Karpas-422 (cell line): ENCODE measurements around the gene DLL4. TPM values are rescaled to one million over a fixed set of nuclear protein-coding genes. Genes with fewer than 3 reads are reported as not detected.

Experiments used
- DNase-seq: peaks from one replicate; pipeline ENCODE4 v3.0.0-alpha.2; 2015
- H2AFZ ChIP-seq: fragments of 200-600 bp; sonication (generic); 2 replicates; pipeline ENCODE4 v1.6.1; 2014; ENCODE audit warnings: antibody characterized with exemption, low read length, mixed read lengths
- H3K27ac ChIP-seq: fragments of 200-600 bp; sonication (generic); 2 replicates; pipeline ENCODE4 v1.5.1; 2014; ENCODE audit warnings: mild to moderate bottlenecking, low read length, moderate library complexity
- H3K27me3 ChIP-seq: fragments of 200-600 bp; sonication (generic); 2 replicates; pipeline ENCODE4 v1.6.1; 2014; ENCODE audit warnings: low read length, mixed read lengths
- H3K36me3 ChIP-seq: fragments of 200-600 bp; sonication (generic); 2 replicates; pipeline ENCODE4 v1.6.1; 2014; ENCODE audit warnings: low read length, mixed read lengths; ENCODE audit not compliant: insufficient read depth
- H3K4me1 ChIP-seq: fragments of 200-600 bp; sonication (generic); 2 replicates; pipeline ENCODE4 v1.6.1; 2014; ENCODE audit warnings: mild to moderate bottlenecking, low read length, mixed read lengths
- H3K4me2 ChIP-seq: fragments of 200-600 bp; sonication (generic); 2 replicates; pipeline ENCODE4 v1.6.1; 2014; ENCODE audit warnings: low read length, low read depth, mild to moderate bottlenecking; ENCODE audit not compliant: poor library complexity, severe bottlenecking
- H3K4me3 ChIP-seq: fragments of 200-600 bp; sonication (generic); 2 replicates; pipeline ENCODE4 v1.5.1; 2014; ENCODE audit warnings: mild to moderate bottlenecking, antibody characterized with exemption, low read length, mixed read lengths
- H3K79me2 ChIP-seq: fragments of 200-600 bp; sonication (generic); 2 replicates; pipeline ENCODE4 v1.6.1; 2014; ENCODE audit warnings: mild to moderate bottlenecking, low read length, mixed read lengths
- H3K9ac ChIP-seq: fragments of 200-600 bp; sonication (generic); 2 replicates; pipeline ENCODE4 v1.6.0; 2014; ENCODE audit warnings: low read length
- H3K9me2 ChIP-seq: fragments of 200-600 bp; sonication (generic), shearing (Covaris generic); replicated peaks from 2 replicates; pipeline ENCODE4 v1.6.0; 2014; ENCODE audit warnings: mild to moderate bottlenecking, low read length, moderate library complexity; ENCODE audit not compliant: insufficient read depth
- H3K9me3 ChIP-seq: fragments of 300-700, 200-600 bp; sonication (generic); 2 replicates; pipeline ENCODE4 v1.6.1; 2014; ENCODE audit warnings: low read length, mixed read lengths
- H4K20me1 ChIP-seq: fragments of 200-600 bp; sonication (generic); 2 replicates; pipeline ENCODE4 v1.6.1; 2014; ENCODE audit warnings: mild to moderate bottlenecking, antibody characterized with exemption, low read length, low read depth; ENCODE audit not compliant: insufficient read depth
- total RNA-seq: library from RNA; depleted of rRNA; stranded (reverse); fragments of >200 nt; shearing (Covaris generic); gene quantifications from 2 replicates; pipeline ENCODE4 v1.2.3, GENCODE V29; 2014; ENCODE audit warnings: low replicate concordance

Gene DLL4
- total RNA-seq, 1 experiment from 2014 or later: not detected

- Histone ChIP-seq H3K79me2 (no peaks in the 10 kb centered on the region), H3K36me3 (no peaks in the 10 kb centered on the region), H2AFZ (no peak overlapping the region), H3K4me2 (no peak overlapping the region), H3K4me3 (no peak overlapping the region), H4K20me1 (no peaks in the 10 kb centered on the region), H3K4me1 (peaks cover 16% of the 10 kb centered on the region), H3K27ac (no peak overlapping the region), H3K27me3 (no peaks in the 10 kb centered on the region), H3K9me2 (no peaks in the 10 kb centered on the region), H3K9me3 (no peaks in the 10 kb centered on the region), H3K9ac (no peak overlapping the region)
- no peak for DNase-seq
These were observed 18.0 kb upstream of the DLL4 start for GRCh38 chr15:40911141-40911540.

- H3K9me3 ChIP-seq: no peaks in the 10 kb centered on the region
- no peak overlapping the region for H3K4me2 ChIP-seq
- no peaks in the 10 kb centered on the region for H3K9me2 ChIP-seq
- no peaks in the 10 kb centered on the region for H3K27me3 ChIP-seq
- no peaks in the 10 kb centered on the region for H3K79me2 ChIP-seq
- no peaks in the 10 kb centered on the region for H4K20me1 ChIP-seq
- H3K27ac ChIP-seq: no peak overlapping the region
- no peak overlapping the region for H2AFZ ChIP-seq
- H3K36me3 ChIP-seq: no peaks in the 10 kb centered on the region
- no peak overlapping the region for H3K4me3 ChIP-seq
- no peak for DNase-seq
- peaks cover 12% of the 10 kb centered on the region for H3K4me1 ChIP-seq
- no peak overlapping the region for H3K9ac ChIP-seq
These were observed 17.4 kb upstream of the DLL4 start for GRCh38 chr15:40911693-40912092.

- no peak for DNase-seq
- Histone ChIP-seq H4K20me1 (no peaks in the 10 kb centered on the region), H2AFZ (no peak overlapping the region), H3K4me2 (no peak overlapping the region), H3K27me3 (no peaks in the 10 kb centered on the region), H3K9ac (no peak overlapping the region), H3K36me3 (no peaks in the 10 kb centered on the region), H3K9me3 (no peaks in the 10 kb centered on the region), H3K27ac (no peak overlapping the region), H3K9me2 (no peaks in the 10 kb centered on the region), H3K4me3 (no peak overlapping the region), H3K79me2 (no peaks in the 10 kb centered on the region), H3K4me1 (peaks cover 4% of the 10 kb centered on the region)
These were observed 16.7 kb upstream of the DLL4 start for GRCh38 chr15:40912478-40912877.

- Histone ChIP-seq H4K20me1 (no peaks in the 10 kb centered on the region), H2AFZ (no peak overlapping the region), H3K36me3 (no peaks in the 10 kb centered on the region), H3K27ac (no peak overlapping the region), H3K4me2 (no peak overlapping the region), H3K79me2 (no peaks in the 10 kb centered on the region), H3K4me1 (no peaks in the 10 kb centered on the region), H3K9ac (no peak overlapping the region), H3K9me2 (no peaks in the 10 kb centered on the region), H3K9me3 (no peaks in the 10 kb centered on the region), H3K4me3 (no peak overlapping the region), H3K27me3 (no peaks in the 10 kb centered on the region)
- no peak for DNase-seq
These were observed 15.1 kb upstream of the DLL4 start for GRCh38 chr15:40914013-40914412.

GRCh38 chr15:40914486-40914885, 14.7 kb upstream of the DLL4 start:
- no peak overlapping the region for H2AFZ ChIP-seq
- H4K20me1 ChIP-seq: no peaks in the 10 kb centered on the region
- no peak overlapping the region for H3K9ac ChIP-seq
- no peak overlapping the region for H3K4me2 ChIP-seq
- H3K36me3 ChIP-seq: no peaks in the 10 kb centered on the region
- peak; percentile 81 for DNase-seq
- H3K79me2 ChIP-seq: no peaks in the 10 kb centered on the region
- H3K9me3 ChIP-seq: no peaks in the 10 kb centered on the region
- H3K9me2 ChIP-seq: no peaks in the 10 kb centered on the region
- H3K27me3 ChIP-seq: no peaks in the 10 kb centered on the region
- H3K4me1 ChIP-seq: no peaks in the 10 kb centered on the region
- H3K27ac ChIP-seq: no peak overlapping the region
- H3K4me3 ChIP-seq: no peak overlapping the region

GRCh38 chr15:40915116-40915661, 14.0 kb upstream of the DLL4 start:
- no peaks in the 10 kb centered on the region for H4K20me1 ChIP-seq
- H3K4me2 ChIP-seq: no peak overlapping the region
- no peaks in the 10 kb centered on the region for H3K36me3 ChIP-seq
- no peaks in the 10 kb centered on the region for H3K79me2 ChIP-seq
- H3K9ac ChIP-seq: no peak overlapping the region
- no peak for DNase-seq
- no peak overlapping the region for H3K4me3 ChIP-seq
- H3K4me1 ChIP-seq: no peaks in the 10 kb centered on the region
- no peak overlapping the region for H3K27ac ChIP-seq
- H3K9me3 ChIP-seq: no peaks in the 10 kb centered on the region
- no peak overlapping the region for H2AFZ ChIP-seq
- H3K9me2 ChIP-seq: no peaks in the 10 kb centered on the region
- H3K27me3 ChIP-seq: no peaks in the 10 kb centered on the region

- no peak overlapping the region for H3K4me3 ChIP-seq
- H3K27me3 ChIP-seq: no peaks in the 10 kb centered on the region
- no peaks in the 10 kb centered on the region for H3K9me2 ChIP-seq
- no peak overlapping the region for H3K9ac ChIP-seq
- H3K36me3 ChIP-seq: no peaks in the 10 kb centered on the region
- no peak for DNase-seq
- H3K4me1 ChIP-seq: no peaks in the 10 kb centered on the region
- no peaks in the 10 kb centered on the region for H4K20me1 ChIP-seq
- H3K4me2 ChIP-seq: no peak overlapping the region
- no peak overlapping the region for H3K27ac ChIP-seq
- H2AFZ ChIP-seq: no peak overlapping the region
- H3K9me3 ChIP-seq: no peaks in the 10 kb centered on the region
- no peaks in the 10 kb centered on the region for H3K79me2 ChIP-seq
These were observed 13.5 kb upstream of the DLL4 start for GRCh38 chr15:40915679-40916078.

- Histone ChIP-seq H4K20me1 (no peaks in the 10 kb centered on the region), H3K27me3 (no peaks in the 10 kb centered on the region), H2AFZ (no peak overlapping the region), H3K27ac (no peak overlapping the region), H3K9me2 (no peaks in the 10 kb centered on the region), H3K4me1 (no peaks in the 10 kb centered on the region), H3K4me2 (no peak overlapping the region), H3K4me3 (no peak overlapping the region), H3K36me3 (no peaks in the 10 kb centered on the region), H3K79me2 (no peaks in the 10 kb centered on the region), H3K9ac (no peak overlapping the region), H3K9me3 (no peaks in the 10 kb centered on the region)
- DNase-seq: no peak
These were observed 11.6 kb upstream of the DLL4 start for GRCh38 chr15:40917585-40917984.
